Activated gamma-delta T cell treated with Interleukin-2 at 50 U/mL for 16 hours (primary cell): ENCODE measurements around the gene C12orf50.
"Not testable (repeated sequence)": the region's sequence is repeated elsewhere in the genome, so short reads cannot be mapped to it uniquely, and the experiment has no call there.

Source experiments
- DNase-seq: peaks from one replicate; pipeline ENCODE4 v3.0.0-alpha.2; 2020

The C12orf50 gene

DNA sequence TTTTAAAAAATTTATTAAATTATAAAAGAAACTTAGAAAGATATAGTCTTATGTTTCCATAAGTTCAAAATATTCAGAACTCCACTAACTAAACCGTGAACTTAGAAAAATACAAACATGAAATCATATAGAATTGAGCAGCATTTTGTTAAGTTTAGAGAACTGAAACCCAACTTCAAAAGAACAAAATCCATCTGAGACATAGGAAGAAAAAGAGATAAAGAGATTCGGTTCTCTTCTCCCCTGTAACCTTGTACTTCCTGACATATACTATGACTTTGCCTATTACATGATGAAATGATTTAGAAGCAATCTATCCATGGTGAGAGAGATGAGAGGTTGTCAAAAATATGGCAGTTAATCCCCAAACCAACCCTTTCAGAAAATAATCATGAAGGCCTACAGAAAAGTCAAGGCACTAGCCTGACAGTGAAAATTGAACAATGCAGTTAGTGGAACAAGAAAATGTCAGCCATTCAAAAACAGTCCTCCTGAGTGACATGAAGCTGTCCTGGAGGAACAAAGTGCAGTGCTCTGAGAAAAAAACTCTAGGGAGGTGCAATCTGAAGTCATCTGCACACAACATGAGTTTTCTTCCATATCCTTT lies 44.0 kb downstream of the C12orf50 start:
- DNase-seq, result no peak

DNA sequence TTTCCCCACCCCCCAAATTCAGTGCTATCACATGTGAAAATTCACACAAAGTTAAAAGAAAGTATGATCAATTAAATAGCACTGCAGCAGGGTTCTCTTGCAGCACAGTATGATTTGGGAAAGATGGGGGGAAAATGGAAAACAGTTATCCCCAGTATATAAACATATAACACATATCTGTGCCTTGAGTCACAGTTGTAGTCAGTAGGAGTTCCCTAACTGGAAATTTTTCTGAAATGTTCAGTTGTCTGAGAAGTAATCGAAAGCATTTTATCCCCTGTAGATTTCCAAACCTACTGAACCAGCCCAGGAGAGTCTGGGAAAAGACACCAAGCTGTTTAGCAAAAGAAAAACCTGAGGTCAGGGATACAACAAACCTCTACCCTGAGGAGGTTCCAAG lies 47.0 kb downstream of the C12orf50 start:
- DNase-seq, result no peak

DNA sequence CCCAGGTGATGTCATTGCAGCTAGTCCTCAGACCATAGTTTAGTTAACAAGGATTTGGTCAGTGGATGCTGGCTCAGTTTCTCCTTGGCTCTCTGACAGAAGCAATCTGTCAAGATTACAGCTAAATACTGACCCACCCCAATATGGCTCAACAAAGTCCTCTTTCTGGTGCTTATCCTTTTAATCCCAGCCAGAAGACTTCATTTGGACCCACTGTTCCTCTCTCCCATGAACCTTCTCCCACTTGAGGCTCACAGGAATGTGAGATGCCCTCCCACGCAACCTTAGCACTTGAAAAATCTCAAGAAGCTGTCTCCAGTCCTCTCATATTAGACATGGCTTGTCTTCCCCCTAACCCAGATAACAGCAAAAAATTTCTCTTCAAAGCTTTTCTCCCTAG lies 47.7 kb downstream of the C12orf50 start:
- DNase-seq, result no peak

DNA sequence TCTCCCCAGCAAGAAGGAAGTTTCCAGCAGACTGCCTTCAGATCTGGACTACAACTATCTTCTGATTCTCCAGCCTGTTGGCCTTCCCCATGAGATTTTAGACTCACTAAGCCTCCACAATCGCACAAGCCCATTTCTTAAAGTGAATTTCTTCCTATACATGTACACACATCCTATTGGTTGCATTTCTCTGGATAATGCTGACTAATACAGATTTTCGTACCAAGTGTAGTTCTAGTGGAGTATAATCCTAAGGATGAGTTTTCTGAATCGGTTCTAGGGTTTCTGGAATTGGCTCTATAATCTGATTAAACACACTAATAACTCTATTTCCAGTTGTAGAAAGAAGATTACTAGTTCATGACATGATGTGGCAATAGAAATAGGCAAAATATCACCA lies 53.3 kb downstream of the C12orf50 start:
- no peak for DNase-seq

DNA sequence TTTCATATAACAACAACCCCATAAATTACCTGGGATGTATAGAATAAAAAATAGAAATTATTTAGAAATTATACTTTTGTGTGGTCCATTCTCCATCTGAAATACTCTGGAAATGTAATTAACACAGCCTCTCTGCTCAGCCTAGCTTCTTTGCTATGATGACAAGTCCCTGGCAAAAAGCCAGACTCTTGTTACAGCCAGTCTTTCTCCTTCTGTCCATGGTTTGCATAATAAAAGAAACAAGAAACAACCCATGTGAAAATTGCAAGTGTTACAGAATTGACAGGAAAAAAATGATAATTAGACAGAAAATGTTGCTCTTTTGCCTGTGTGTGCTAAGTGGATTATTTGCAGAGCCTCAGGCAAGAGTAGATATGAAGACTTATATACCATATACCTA lies 61.3 kb downstream of the C12orf50 start:
- DNase-seq, result no peak

DNA sequence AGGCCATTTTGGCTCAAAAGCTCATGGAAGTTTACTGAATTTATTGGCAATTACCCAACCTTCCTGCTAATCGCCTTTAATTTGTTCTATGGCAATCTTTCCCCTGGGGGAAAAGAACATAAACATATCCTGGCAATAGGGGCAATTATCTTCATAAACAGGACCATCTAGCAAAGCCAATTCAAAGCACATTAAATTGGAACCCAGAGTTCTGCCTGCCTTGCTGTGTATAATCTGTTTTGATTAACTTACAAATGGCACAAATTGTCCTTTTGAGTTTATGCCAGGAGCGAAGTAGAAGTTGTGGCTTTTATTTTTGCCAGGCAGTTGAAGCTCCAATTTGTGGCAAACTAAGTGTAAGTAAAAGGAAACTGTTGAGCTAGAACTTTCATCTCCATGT lies 68.6 kb downstream of the C12orf50 start:
- no peak for DNase-seq

DNA sequence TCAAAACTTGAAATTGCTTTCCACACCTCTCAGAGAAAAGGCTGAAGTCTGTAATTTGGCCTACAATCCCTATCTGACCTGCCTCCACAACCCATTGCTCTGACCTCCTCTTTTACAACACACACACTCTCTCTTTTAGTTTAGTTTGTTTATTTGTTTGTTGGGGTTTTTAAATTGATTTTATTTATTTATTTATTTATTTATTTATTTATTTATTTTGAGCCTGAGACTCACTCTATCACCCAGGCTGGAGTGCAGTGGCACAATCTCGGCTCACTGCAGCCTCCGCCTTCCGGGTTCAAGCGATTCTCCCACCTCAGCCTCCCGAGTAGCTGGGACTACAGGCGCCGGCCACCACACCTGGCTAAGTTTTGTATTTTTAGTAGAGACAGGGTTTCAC lies 75.2 kb downstream of the C12orf50 start:
- DNase-seq, result not testable (repeated sequence)

DNA sequence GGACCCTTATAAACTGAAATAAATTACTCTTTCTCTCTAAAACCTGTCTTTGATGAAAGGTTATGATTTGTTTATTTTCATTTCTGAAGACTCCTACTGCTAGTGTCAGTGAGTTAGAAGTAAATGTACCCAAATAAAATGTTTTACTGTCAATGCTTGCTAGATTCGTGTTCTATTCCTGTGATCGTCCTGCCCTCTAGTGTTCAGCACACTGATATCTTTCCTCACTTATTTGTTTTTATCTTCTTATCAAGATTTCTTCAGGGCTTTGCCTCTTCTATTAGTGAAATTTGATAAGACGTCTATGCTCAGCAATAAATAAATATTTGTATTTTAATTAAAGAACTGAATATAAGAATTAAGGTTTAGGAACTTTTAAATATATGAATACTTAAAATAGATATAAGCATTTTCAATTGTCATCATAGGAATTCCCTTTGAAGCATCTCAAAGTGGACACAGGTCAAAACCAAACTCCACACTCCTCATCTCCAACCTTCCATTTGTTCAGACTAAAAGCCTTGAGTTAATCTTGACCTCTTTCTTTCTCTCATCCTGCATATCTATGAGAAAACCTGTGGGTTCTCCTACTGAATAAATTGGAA lies 75.8 kb downstream of the C12orf50 start:
- DNase-seq, result no peak

DNA sequence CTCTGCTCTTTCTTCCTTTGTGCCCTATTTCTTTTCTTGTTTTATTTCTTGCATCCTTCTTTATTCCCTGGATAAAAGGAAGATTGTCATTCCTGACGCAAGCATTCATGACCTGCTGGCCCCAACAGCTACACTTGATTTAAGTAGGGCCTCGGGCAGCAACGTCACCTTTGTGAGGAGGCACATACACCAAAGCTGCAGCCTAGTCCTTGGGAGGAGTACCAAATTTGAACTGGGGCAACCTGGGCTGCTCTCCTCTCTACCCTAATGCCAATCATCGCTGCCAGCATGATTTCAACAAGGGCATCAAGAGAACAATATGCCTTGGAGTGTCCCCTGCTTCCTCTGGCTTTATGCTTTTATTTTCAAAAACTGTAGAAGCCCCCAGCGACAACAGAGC lies 76.4 kb downstream of the C12orf50 start:
- DNase-seq, result no peak

DNA sequence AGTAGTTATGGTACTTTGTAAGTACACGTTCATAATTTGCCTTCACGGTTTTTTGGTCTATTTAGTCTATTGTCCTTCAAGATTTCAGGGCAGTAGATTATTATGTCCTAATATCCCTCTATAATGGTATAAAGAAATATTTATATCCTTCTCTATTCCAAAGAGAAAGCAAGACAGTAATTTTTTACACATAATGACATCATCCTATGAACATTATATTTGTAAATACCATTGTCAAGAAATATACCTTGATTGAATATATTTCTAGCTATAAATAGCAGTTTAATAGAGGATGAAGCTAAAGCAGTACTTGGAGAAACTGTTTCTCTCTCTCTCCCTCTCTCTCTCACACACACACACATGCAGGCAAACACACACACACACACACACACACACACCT lies 77.0 kb downstream of the C12orf50 start:
- no peak for DNase-seq

DNA sequence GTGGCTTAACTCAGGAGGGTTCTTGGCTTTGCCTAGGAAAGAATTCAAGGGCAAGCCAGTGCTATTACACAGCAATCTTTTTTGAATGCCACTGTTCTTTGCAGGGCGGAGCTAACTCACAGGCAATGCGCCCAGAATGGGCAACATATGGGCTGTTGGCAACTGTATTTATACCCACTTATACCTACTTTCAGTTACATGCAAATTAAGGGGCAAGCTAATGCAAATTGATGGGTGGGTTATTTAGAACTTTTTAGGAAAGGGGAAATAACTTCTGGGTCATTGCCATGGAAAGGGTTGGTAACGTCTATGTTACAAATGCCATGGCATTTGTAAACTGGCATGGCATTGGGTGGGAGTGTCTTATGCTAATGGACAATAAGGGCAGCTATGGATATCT lies 85.4 kb downstream of the C12orf50 start:
- DNase-seq, result no peak

DNA sequence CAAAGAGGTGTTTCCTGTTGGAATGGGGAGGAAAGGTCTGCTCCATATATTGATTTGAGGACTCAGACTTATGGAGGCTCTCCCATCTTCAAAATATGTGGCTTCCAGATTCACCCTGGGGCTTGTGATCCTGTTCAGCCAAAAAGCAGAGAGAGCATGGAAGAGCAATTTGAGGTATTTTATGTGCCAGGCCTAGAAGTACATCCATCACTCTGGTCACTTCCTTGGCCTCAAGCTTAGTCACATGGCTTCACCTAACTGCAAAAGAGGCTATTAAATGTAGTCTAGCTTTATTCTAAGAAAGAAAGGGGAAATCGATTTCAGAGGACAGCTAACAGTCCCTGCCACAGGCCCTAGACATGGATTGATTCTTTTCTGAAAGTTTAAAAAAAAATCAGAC lies 86.2 kb downstream of the C12orf50 start:
- DNase-seq, result no peak

DNA sequence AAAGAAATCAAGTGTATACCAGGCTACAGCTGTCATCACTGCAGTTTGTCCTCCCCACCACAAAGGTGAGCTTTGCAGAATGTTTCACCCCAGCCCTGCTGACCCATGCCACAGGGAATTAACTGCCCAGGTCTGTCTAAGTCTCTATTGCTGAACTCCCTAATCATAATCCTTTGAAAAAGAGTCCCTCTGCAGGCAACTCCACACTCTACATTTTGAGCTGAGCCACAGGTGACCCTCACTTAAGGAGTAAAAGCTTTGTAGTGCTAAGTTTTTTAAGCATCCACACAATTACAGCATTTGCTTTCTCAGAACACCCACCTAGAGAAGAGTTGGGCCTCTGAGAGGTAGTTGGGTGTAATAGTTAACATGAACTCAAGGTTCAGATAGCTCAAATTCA lies 90.0 kb downstream of the C12orf50 start:
- no peak for DNase-seq

DNA sequence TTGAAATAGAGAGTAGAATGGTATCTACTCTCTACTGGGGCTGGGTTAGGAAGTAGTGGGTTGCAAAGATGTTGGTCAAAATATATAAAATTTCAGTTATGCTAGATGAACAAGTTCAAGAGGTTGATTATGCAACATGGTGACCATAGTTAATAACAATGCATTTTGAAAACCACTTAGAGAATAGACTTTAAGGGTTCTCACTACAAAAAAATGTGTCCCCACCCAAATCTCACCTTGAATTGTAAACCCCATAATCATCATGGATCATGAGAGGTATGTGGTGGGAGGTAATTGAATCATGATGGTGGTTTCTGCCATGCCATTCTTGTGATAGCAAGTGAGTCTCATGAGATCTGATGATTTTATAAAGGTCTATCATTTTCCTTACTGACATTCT lies 94.0 kb downstream of the C12orf50 start:
- DNase-seq, result no peak

DNA sequence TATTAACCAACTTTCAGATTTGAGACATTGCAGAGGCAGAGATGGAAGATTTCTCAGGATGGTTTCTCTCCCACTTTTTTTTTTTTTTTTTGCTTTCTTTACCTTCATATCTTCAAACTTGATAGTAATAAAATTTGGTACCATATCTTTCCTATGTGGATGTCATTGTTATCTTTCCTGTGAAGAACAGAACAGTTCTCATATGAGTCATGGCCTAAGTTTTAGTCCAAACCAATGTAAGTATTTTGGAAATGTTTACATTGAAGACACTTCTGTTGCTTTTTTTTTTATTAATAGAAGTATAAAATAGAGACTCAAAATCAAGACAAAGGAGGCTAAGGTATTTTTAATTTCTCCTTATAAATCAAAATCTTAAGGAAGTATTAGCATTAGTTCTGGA lies 95.2 kb downstream of the C12orf50 start:
- no peak for DNase-seq

DNA sequence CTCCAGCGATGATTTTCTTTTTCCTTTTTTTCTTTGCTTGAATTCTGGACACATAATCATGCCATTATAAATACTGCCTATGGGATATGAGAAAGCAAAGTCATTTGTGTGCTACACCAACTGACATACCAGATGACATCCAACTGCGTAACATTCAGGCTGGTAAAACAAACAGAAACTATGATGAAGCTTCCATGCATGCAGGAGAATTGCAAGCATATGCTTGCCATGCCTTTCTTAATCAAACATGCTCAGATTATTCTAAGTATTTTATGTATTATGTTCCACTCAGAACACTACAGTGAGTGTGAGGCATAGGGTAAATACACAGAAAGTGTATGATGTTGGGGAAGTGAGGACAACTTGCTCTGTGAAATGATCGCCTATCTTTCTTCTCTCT lies 97.4 kb downstream of the C12orf50 start:
- no peak for DNase-seq

DNA sequence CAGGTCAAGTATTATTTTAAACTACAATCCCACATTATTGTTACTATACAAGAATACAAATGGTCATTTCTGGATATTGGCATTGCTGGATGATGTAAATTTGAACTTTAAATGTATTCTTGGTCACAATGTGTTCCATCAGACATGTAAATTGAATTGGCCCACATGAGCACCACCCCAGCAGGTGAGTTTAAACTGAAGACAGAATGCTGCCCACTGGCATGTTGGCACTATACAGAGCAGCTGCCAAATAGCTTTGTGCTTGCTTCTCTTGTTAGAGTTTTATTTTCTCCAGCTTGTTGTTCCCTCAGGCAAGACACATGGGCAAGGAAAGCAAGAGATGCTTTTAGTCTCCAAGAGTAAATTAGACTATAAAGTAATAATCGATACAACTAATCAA lies 98.6 kb downstream of the C12orf50 start:
- no peak for DNase-seq
